HG02588 (cell line): ENCODE results near the gene RSBN1L.
"Not testable (repeated sequence)": the region's sequence is repeated elsewhere in the genome, so short reads cannot be mapped to it uniquely, and the experiment has no call there.

Experiments used
- ATAC-seq: cut with Tn5 transposase; IDR thresholded peaks from one replicate; pipeline ENCODE4 v1.9.1; 2021; ENCODE audit warnings: mild to moderate bottlenecking, moderate library complexity; ENCODE audit not compliant: unreplicated experiment

The RSBN1L gene

GRCh38 chr7:77687100-77687746 is 9.0 kb upstream of the RSBN1L start:
- ATAC-seq: no peak

DNA sequence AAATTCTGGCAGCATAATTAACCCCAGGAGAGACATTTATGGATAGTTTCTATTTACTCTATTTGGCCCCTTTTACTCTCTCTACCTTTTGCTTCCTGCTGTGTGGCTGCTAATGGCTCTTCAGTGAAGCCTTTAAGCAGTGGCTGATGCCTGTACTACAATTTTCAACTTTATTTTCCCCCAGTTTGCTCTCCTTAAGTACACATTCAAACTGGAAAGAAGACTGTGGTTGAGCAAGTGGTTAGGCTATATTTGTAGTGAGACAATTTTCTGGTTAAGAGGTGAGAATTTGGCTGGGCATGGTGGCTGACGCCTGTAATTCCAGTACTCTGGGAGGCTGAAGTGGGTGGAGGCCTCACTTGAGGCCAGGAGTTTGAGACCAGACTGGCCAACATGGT is 8.5 kb upstream of the RSBN1L start:
- no peak for ATAC-seq

- no peak for ATAC-seq
Observed at GRCh38 chr7:77690289-77690688, 6.0 kb upstream of the RSBN1L start.

DNA sequence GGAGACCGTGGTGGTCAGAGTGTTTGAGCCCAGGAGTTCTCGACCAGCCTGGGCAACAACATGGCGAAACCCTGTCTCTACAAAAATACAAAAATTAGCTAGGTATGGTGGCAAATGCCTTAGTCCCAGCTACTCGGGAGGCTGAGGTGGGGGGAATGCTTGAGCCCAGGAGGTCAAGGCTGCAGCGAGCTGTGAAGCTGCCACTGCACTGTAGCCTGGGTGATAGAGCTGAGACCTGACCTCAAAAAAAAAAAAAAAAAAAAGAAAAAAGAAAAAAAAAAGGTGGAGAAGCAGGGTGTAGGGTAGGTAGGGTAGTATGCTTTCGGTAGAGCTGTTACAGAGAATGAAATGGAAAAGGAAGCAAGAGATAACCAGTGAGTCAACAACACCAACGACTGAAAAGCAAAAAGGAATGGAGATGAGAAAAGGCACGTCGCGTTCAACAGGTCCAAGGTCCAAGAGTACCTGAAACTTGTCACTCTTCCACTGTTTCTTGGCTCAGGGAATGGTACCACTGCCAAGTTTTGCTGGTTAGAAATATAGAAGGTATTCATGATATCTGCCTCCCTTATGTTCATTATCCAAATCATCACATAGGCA is 4.3 kb upstream of the RSBN1L start:
- no peak for ATAC-seq

- no peak for ATAC-seq
Observed at GRCh38 chr7:77693830-77694583, 2.3 kb upstream of the RSBN1L start.

DNA sequence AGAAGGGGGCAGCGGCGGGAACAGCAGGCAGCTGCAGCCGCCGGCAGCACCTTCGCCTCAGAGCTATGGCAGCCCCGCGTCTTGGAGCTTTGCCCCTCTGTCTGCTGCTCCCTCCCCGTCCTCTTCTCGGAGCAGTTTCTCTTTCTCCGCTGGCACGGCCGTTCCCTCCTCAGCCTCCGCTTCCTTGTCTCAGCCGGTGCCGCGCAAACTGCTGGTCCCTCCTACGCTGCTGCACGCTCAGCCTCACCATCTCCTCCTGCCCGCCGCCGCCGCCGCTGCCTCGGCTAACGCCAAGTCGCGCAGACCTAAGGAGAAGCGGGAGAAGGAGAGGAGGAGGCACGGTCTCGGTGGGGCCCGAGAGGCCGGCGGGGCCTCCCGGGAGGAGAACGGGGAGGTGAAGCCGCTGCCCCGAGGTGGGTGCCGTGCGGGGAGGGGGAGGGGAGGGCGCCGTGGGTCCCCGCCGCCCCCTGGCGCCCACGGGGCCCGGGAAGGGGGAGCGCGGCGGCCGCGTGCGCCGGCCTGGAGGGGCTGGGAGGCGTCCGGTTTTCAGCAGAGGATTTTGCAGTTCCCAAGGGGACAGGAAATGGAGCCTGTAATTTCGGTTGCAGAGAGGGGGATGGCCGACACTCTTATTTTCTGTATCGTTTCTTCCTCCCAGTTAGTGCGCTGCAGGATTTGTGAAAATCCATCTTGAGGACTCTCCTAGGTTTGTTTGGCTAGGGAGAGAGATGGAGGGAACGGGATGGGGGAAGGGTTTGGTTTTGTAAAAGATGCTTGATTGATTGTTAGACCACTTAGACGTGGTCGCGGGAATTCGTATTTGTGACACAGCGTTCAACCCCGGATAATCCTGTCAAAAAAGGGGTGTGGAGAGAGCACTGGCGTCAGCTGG is 630 bp downstream of the RSBN1L start:
- peak; percentile 28 for ATAC-seq

GRCh38 chr7:77697535-77697831 is 1.2 kb downstream of the RSBN1L start:
- ATAC-seq: no peak

- ATAC-seq: no peak
Observed at GRCh38 chr7:77698042-77698625, 1.9 kb downstream of the RSBN1L start.

- peak; percentile 22 for ATAC-seq
Observed at GRCh38 chr7:77699056-77699455, 2.8 kb downstream of the RSBN1L start.

- no peak for ATAC-seq
Observed at GRCh38 chr7:77702513-77702912, 6.3 kb downstream of the RSBN1L start.

DNA sequence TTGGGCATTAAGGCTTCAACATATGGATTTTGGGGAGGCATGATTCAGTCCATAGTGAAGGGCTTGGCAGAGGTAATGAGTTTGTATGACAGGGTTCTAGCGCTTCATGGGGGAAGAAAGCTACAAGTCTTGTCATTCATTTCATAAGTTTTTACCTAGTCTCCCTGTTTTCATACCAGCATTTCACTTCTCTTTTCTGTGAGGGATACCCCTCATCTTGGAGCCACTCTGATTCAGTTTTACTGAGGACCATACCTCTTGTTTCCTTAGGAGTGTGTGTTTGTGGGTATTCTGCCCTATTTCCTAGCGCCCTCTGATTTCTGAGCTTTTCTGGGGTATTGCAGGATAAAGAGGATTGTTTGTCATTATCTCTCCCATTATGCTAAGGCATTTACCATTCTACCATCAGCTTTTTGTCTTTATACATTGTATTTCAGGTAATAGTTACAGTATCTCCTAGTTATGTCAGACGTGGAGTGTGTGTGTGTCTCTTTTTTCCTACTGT is 6.8 kb downstream of the RSBN1L start:
- ATAC-seq: no peak

DNA sequence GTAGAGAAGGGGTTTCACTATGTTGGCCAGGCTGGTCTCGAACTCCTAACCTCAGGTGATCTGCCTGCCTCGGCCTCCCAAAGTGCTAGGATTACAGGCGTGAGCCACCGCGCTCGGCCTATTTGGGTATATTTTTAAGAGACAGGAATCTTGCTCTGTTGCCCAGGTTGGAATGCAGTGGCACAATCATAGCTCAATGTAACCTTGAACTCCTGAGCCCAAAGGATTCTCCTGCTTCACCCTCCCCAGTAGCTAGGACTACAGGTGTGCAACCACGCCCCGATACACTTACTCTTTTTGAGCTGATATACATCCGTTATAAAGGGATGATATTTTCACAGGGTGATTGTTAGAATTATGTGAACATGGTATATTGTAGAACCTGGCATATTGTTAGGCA is 7.4 kb downstream of the RSBN1L start:
- not testable (repeated sequence) for ATAC-seq

GRCh38 chr7:77707504-77707992 is 11.3 kb downstream of the RSBN1L start:
- ATAC-seq: no peak

GRCh38 chr7:77710067-77710466 is 13.8 kb downstream of the RSBN1L start:
- no peak for ATAC-seq

DNA sequence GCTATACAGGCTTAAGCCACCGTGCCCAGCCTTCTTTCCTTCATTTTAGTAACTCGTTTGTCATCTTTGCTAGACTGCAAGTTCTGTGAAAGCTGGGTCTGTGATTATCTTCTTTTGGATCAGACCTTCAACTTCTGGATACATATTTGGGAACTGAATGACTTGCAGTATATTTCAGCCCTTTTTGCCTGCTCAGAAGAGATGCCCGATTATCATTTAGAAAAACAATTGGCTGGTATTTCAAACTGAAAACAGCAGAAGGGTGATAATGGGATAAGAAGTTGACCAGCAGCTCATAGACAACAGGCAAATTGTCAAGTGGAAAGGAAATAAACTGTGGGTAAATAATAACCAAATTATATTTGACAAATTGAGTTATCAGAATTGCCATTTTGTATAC is 14.6 kb downstream of the RSBN1L start:
- ATAC-seq: no peak

- no peak for ATAC-seq
Observed at GRCh38 chr7:77714195-77714594, 17.9 kb downstream of the RSBN1L start.

GRCh38 chr7:77714931-77715330 is 18.7 kb downstream of the RSBN1L start:
- not testable (repeated sequence) for ATAC-seq

DNA sequence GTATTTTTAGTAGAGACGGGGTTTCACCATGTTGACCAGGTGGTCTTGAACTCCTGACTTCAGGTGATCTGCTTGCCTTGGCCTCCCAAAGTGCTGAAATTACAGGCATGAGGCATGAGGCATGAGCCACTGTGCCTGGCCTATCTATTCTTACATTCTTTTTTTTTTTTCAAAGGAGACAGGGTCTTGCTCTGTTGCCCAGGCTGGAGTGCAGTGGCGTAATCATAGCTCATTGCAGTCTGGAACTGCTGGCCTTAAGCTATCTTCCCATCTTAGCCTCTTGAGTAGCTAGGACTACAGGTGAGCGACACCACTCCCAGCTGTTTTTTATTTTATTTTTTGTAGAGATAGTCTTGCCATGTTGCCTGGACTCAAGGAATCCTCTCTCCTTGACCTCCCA is 20.5 kb downstream of the RSBN1L start:
- no peak for ATAC-seq

DNA sequence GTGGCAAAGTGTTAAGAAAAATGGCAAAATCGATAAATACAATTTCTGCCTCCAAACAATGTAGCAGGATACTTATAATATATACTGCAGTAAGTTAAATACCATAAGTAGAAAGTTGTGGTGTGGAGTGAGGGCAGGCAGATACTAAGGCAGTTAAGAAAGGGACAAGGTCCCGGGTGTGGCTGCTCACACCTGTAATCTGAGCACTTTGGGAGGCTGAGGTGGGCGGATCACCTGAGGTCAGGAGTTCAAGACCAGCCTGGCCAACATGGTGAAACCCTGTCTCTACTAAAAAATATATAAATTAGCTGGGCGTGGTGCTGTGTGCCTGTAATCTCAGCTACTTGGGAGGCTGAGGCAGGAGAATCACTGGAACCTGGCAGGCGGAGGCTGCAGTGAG is 21.3 kb downstream of the RSBN1L start:
- not testable (repeated sequence) for ATAC-seq

DNA sequence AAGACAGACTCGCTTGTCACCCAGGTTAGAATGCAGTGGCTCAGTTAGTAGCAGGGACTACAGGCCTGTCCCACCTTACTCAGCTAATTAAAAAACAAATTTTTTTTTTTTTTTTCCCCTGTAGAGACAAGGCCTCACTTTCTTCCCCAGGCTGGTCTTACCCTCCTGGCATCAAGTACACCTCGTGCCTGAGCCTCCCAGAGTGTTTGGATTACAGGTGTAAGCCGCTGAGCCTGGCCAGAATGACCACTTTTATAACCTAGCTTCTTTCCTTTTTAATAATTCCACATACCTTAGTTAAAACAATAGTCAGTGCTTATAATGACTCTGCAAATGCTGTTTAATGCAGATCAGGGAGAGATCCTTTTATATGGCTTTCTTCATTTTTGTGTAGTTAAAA is 31.3 kb downstream of the RSBN1L start:
- no peak for ATAC-seq
